IMR-90 (cell line): ENCODE measurements around the gene PEX14. TPM values are rescaled to one million over a fixed set of nuclear protein-coding genes. Genes with fewer than 3 reads are reported as not detected.
A peak's percentile ranks its signal among the peaks of the same experiment; 100 is the strongest.

ENCODE experiments used
- ATAC-seq: fragments of 200-7000 bp; cut with Tn5 transposase; 2 replicates; pipeline ENCODE4 v1.9.1; 2020; ENCODE audit warnings: low read depth, mild to moderate bottlenecking, moderate library complexity
- BruUV-seq: library from RNA; stranded (reverse); fragments of 400-500 nt; replicated peaks from 2 replicates; lab custom pipeline; 2021; lab: Mats Ljungman, UMichigan
- CTCF ChIA-PET: fragments of 300-600 bp; formaldehyde crosslinking; extraction: SDS; loops from one replicate; lab custom pipeline; 2021; ENCODE audit warnings: antibody characterized with exemption; lab: Yijun Ruan, JAX
- POLR2A ChIA-PET: fragments of 300-600 bp; sonication (Branson Sonifier 250); formaldehyde crosslinking; loops from one replicate; lab custom pipeline; 2022; ENCODE audit warnings: antibody characterized with exemption; ENCODE audit not compliant: unreplicated experiment; lab: Charles Lee
- DNase-seq: peaks from one replicate; pipeline ENCODE4 v3.0.0; 2013
- H2AFZ ChIP-seq: replicated peaks from 2 replicates; pipeline ENCODE3; 2013; ENCODE audit warnings: low read length, mild to moderate bottlenecking; ENCODE audit not compliant: poor library complexity
- H2AK5ac ChIP-seq: 2 replicates; pipeline ENCODE4 v1.6.1; 2013; ENCODE audit warnings: low read depth, low read length, inconsistent platforms
- H2AK9ac ChIP-seq: replicated peaks from 2 replicates; pipeline ENCODE3; 2013; ENCODE audit warnings: mild to moderate bottlenecking, low read depth, low read length, moderate library complexity; ENCODE audit not compliant: poor library complexity
- H2BK120ac ChIP-seq: 2 replicates; pipeline ENCODE4 v1.6.1; 2013; ENCODE audit warnings: low read depth, low read length, inconsistent platforms
- H2BK15ac ChIP-seq: 3 replicates; pipeline ENCODE4 v1.6.1; 2013; ENCODE audit warnings: low read depth, low read length, inconsistent platforms
- H2BK20ac ChIP-seq: 2 replicates; pipeline ENCODE4 v1.6.1; 2013; ENCODE audit warnings: low read depth, mild to moderate bottlenecking, inconsistent platforms, low read length, moderate library complexity
- H2BK5ac ChIP-seq: 2 replicates; pipeline ENCODE4 v1.6.1; 2013; ENCODE audit warnings: mild to moderate bottlenecking, low read depth, low read length, inconsistent platforms; ENCODE audit not compliant: poor library complexity, severe bottlenecking
- H3K14ac ChIP-seq: replicated peaks from 2 replicates; pipeline ENCODE4 v1.6.1; 2013; ENCODE audit warnings: low read depth, low read length, inconsistent platforms
- H3K18ac ChIP-seq: 2 replicates; pipeline ENCODE4 v1.6.1; 2013; ENCODE audit warnings: low read depth, low read length, control low read depth
- H3K23ac ChIP-seq: 2 replicates; pipeline ENCODE4 v1.6.1; 2013; ENCODE audit warnings: low read depth, low read length, inconsistent platforms
- H3K27ac ChIP-seq: 2 replicates; pipeline ENCODE4 v1.5.1; 2013; ENCODE audit warnings: mild to moderate bottlenecking, control low read depth, low read length; ENCODE audit not compliant: insufficient read depth
- H3K27me3 ChIP-seq: 2 replicates; pipeline ENCODE4 v1.6.1; 2013; ENCODE audit warnings: low read length; ENCODE audit not compliant: control insufficient read depth, insufficient read depth
- H3K36me3 ChIP-seq: 2 replicates; pipeline ENCODE4 v1.6.1; 2013; ENCODE audit warnings: low read length, mixed read lengths; ENCODE audit not compliant: control insufficient read depth, insufficient read depth
- H3K4ac ChIP-seq: 2 replicates; pipeline ENCODE4 v1.6.1; 2013; ENCODE audit warnings: low read depth, low read length, inconsistent platforms
- H3K4me1 ChIP-seq: 2 replicates; pipeline ENCODE4 v1.6.1; 2013; ENCODE audit warnings: low read length, mixed read lengths; ENCODE audit not compliant: control insufficient read depth, insufficient read depth
- H3K4me2 ChIP-seq: 2 replicates; pipeline ENCODE4 v1.6.1; 2013; ENCODE audit warnings: low read depth, mild to moderate bottlenecking, control low read depth, low read length, moderate library complexity
- H3K4me3 ChIP-seq: 2 replicates; pipeline ENCODE4 v1.5.1; 2013; ENCODE audit warnings: low read depth, mild to moderate bottlenecking, control low read depth, low read length, moderate library complexity; ENCODE audit not compliant: insufficient read depth
- H3K56ac ChIP-seq: 2 replicates; pipeline ENCODE4 v1.6.1; 2013; ENCODE audit warnings: low read length, inconsistent platforms; ENCODE audit not compliant: insufficient read depth; ENCODE audit errors: extremely low read depth
- H3K79me1 ChIP-seq, 2 experiments: 2 replicates each; pipeline ENCODE4 v1.6.1; 2013; ENCODE audit warnings: low read length in 2 of 2, inconsistent platforms in 1 of 2, low read depth in 1 of 2
- H3K9ac ChIP-seq: 2 replicates; pipeline ENCODE4 v1.6.1; 2013; ENCODE audit warnings: low read depth, low read length, control low read depth
- H3K9me1 ChIP-seq: 2 replicates; pipeline ENCODE4 v1.6.1; 2013; ENCODE audit warnings: low read length, inconsistent platforms; ENCODE audit not compliant: insufficient read depth
- H3K9me3 ChIP-seq: 2 replicates; pipeline ENCODE4 v1.6.1; 2013; ENCODE audit warnings: low read length; ENCODE audit not compliant: control insufficient read depth, insufficient read depth
- H4K20me1 ChIP-seq: 2 replicates; pipeline ENCODE4 v1.6.1; 2013; ENCODE audit warnings: low read length, inconsistent platforms; ENCODE audit not compliant: insufficient read depth
- H4K5ac ChIP-seq: 2 replicates; pipeline ENCODE4 v1.6.1; 2013; ENCODE audit warnings: mild to moderate bottlenecking, low read depth, low read length, control low read depth
- H4K8ac ChIP-seq, 2 experiments: 2 replicates each; pipeline ENCODE4 v1.6.1; 2013; ENCODE audit warnings: low read depth in 2 of 2, low read length in 2 of 2, control low read depth in 1 of 2, inconsistent platforms in 1 of 2
- H4K91ac ChIP-seq: 2 replicates; pipeline ENCODE4 v1.6.1; 2013; ENCODE audit warnings: low read depth, low read length, inconsistent platforms; ENCODE audit not compliant: insufficient read depth
- RAD21 ChIP-seq: IDR thresholded peaks from 2 replicates; pipeline ENCODE4 v1.6.1; 2012; ENCODE audit warnings: low read length, improper control_type of control experiment
- WGBS, 2 experiments: methylation state at CpG; one replicate each; pipeline versions ENCODE4 v1.1.5 to v1.1.7; 2013; ENCODE audit warnings: missing lambda C conversion rate in 2 of 2; ENCODE audit not compliant: insufficient read length in 1 of 2; ENCODE audit errors: extremely low coverage in 2 of 2; 5-methylcytosine and 5-hydroxymethylcytosine counted together
- dilution Hi-C: fragments of 300-500 bp; cut with HindIII; formaldehyde crosslinking; loops from one replicate; pipeline ENCODE4 v1.14.3; 2018; ENCODE audit warnings: low sequenced_read_pairs; ENCODE audit not compliant: unreplicated experiment
- in situ Hi-C: fragments of 300-500 bp; cut with MboI; formaldehyde crosslinking; loops from 3 replicates; pipeline ENCODE4 v1.14.3; 2019; ENCODE audit warnings: low sequenced_read_pairs, inconsistent platforms, mixed read lengths
- intact Hi-C: fragments of 100-400 bp; cut with micrococcal nuclease; formaldehyde crosslinking; loops from 2 replicates; pipeline ENCODE4 v1.10.0; 2022
- polyA plus RNA-seq, 3 experiments: library from polyadenylated mRNA; depleted of rRNA; stranded (reverse); fragments of >200 nt; gene quantifications; 2 replicates each; pipeline ENCODE4 v1.2.3, GENCODE V29; 2012; ENCODE audit warnings: low replicate concordance in 1 of 3
- total RNA-seq: library from RNA; depleted of rRNA; stranded (reverse); fragments of >200 nt; gene quantifications from 2 replicates; pipeline ENCODE4 v1.2.3, GENCODE V29; 2012

The PEX14 gene
- total and polyA plus RNA-seq, 2 of the 4 experiments (the other 2 are of a cell fraction) = 9.5 to 22.5 TPM

GRCh38 chr1:10626791-10627410 lies 152.2 kb downstream of the PEX14 start:
- peak; percentile 6 for DNase-seq
- Histone ChIP-seq H3K9ac (no peak overlapping the region), H4K8ac (no peak overlapping the region), H3K27me3 (no peaks in the 10 kb centered on the region), H2BK120ac (no peak overlapping the region), H4K5ac (no peak overlapping the region), H3K56ac (no peak overlapping the region), H3K14ac (no peak overlapping the region), H3K9me1 (peaks cover 2% of the 10 kb centered on the region; the same call in 1 of the 2 replicates), H2AK9ac (no peak overlapping the region), H3K23ac (no peak overlapping the region), H4K20me1 (no peaks in the 10 kb centered on the region), H2BK20ac (no peak overlapping the region), H2BK15ac (no peak overlapping the region), H4K91ac (no peak overlapping the region), H3K4me2 (no peak overlapping the region), H2AK5ac (no peak overlapping the region), H3K4ac (no peak overlapping the region), H3K36me3 (peaks cover 27% of the 10 kb centered on the region), H3K9me3 (no peaks in the 10 kb centered on the region), H3K27ac (no peak overlapping the region), H3K79me1 (no peaks in the 10 kb centered on the region), H3K4me3 (no peak overlapping the region), H3K4me1 (no peaks in the 10 kb centered on the region), H3K18ac (no peak overlapping the region), H2BK5ac (no peak overlapping the region), H2AFZ (no peak overlapping the region)
- in situ Hi-C loops = no loop called here
- TF ChIP-seq RAD21 = no peak
- CTCF ChIA-PET = no interaction called here
- no TSS peak for BruUV-seq
- WGBS, 2 experiments = no CpG with 5 or more reads among the region's 22 CpGs
- POLR2A ChIA-PET = no interaction called here
- no peak for ATAC-seq
- dilution Hi-C loops = no loop called here
- intact Hi-C loops = no loop called here
